HepG2 (cell line): ENCODE results near the gene ZFHX3. TPM values are rescaled to one million over a fixed set of nuclear protein-coding genes. Genes with fewer than 3 reads are reported as not detected.

ENCODE experiments used
- ARID5B ChIP-seq: IDR thresholded peaks from 2 replicates; pipeline ENCODE4 v1.4.0; 2020; ENCODE audit warnings: mild to moderate bottlenecking, missing genetic modification reagents
- ATF2 ChIP-seq: sonication (generic); formaldehyde crosslinking; IDR thresholded peaks from 2 replicates; pipeline ENCODE4 v1.4.0; 2020; ENCODE audit warnings: missing genetic modification reagents
- MAF1 ChIP-seq: sonication (generic); formaldehyde crosslinking; IDR thresholded peaks from 2 replicates; pipeline ENCODE4 v1.5.0; 2020; ENCODE audit warnings: missing genetic modification reagents, borderline replicate concordance
- NCOA1 ChIP-seq: sonication (generic); formaldehyde crosslinking; IDR thresholded peaks from 2 replicates; pipeline ENCODE4 v1.9.0; 2021; ENCODE audit warnings: missing genetic modification reagents
- PHF20 ChIP-seq: sonication (generic); formaldehyde crosslinking; IDR thresholded peaks from 2 replicates; pipeline ENCODE4 v1.5.0; 2020; ENCODE audit warnings: mild to moderate bottlenecking, missing genetic modification reagents
- SIN3B ChIP-seq: fragments of 150-350 bp; IDR thresholded peaks from 2 replicates; pipeline ENCODE4 v1.6.1; 2014; ENCODE audit warnings: low read length
- TBX2 ChIP-seq: sonication (generic); formaldehyde crosslinking; IDR thresholded peaks from 2 replicates; pipeline ENCODE4 v1.5.0; 2020; ENCODE audit warnings: missing genetic modification reagents, mild to moderate bottlenecking, borderline replicate concordance
- ZBTB10 ChIP-seq: sonication (generic); formaldehyde crosslinking; IDR thresholded peaks from 2 replicates; pipeline ENCODE4 v1.4.0; 2020; ENCODE audit warnings: missing genetic modification reagents, borderline replicate concordance
- ZBTB25 ChIP-seq: IDR thresholded peaks from 2 replicates; pipeline ENCODE4 v1.6.1; 2018; ENCODE audit warnings: missing genetic modification reagents
- ZNF414 ChIP-seq: sonication (generic); formaldehyde crosslinking; IDR thresholded peaks from 2 replicates; pipeline ENCODE4 v1.5.0; 2020; ENCODE audit warnings: missing genetic modification reagents
- ZNF839 ChIP-seq: sonication (generic); formaldehyde crosslinking; IDR thresholded peaks from 2 replicates; pipeline ENCODE4 v1.4.0; 2020; ENCODE audit warnings: missing genetic modification reagents, mild to moderate bottlenecking, borderline replicate concordance
- polyA plus RNA-seq, 8 experiments: library from polyadenylated mRNA; depleted of rRNA in 3 of 8; stranded (reverse) in 7 of 8; unstranded in 1 of 8; fragments of >200 nt; fragmentation: Illumina TruSeq in 4 of 8; extraction: Trizol in 4 of 8; gene quantifications; 2 replicates each; pipeline versions ENCODE4 v1.2.1 to v1.2.3, GENCODE V29; 2011 to 2016; ENCODE audit warnings: low read depth in 4 of 8, missing spikeins in 1 of 8, mixed read lengths in 1 of 8; ENCODE audit not compliant: insufficient read depth in 1 of 8
- total RNA-seq, 5 experiments: library from RNA; depleted of rRNA; stranded (reverse); fragments of >200 nt; fragmentation: Illumina TruSeq; extraction: Trizol; gene quantifications; 2 replicates each; pipeline ENCODE4 v1.2.3, GENCODE V29; 2016; ENCODE audit warnings: low read depth in 1 of 5

Gene ZFHX3
- total and polyA plus RNA-seq, 2 of the 13 experiments (the other 11 are each of a cell fraction or from before 2014, with no cell fraction given), result 5.0 to 6.0 TPM

GRCh38 chr16:73050201-73051099 is 2.5 kb upstream of the ZFHX3 start (continued):
- TF ChIP-seq ZBTB25 (CRISPR knock-in tag) (peak; percentile 66), NCOA1 (CRISPR knock-in tag) (0 out of 2 replicates have a peak, but pooled peaks have one; percentile 48), SIN3B (no peak), ATF2 (0 out of 2 replicates have a peak, but pooled peaks have one; percentile 10), ARID5B (CRISPR knock-in tag) (peak; percentile 9; the same call in 1 of the 2 replicates), ZBTB10 (CRISPR knock-in tag) (0 out of 2 replicates have a peak, but pooled peaks have one; percentile 21), ZNF414 (0 out of 2 replicates have a peak, but pooled peaks have one; percentile 59), MAF1 (CRISPR knock-in tag) (0 out of 2 replicates have a peak, but pooled peaks have one; percentile 41), TBX2 (CRISPR knock-in tag) (peak; percentile 68; the same call in 1 of the 2 replicates), PHF20 (CRISPR knock-in tag) (0 out of 2 replicates have a peak, but pooled peaks have one; percentile 2), ZNF839 (CRISPR knock-in tag) (no peak)
